ENCODE results near the gene CEACAM16. TPM values are rescaled to one million over a fixed set of nuclear protein-coding genes. Genes with fewer than 3 reads are reported as not detected.

The CEACAM16 gene
- total and polyA plus RNA-seq, 9 of the 15 experiments (the other 6 are each of a cell fraction or from before 2014, with no cell fraction given) = not detected

DNA sequence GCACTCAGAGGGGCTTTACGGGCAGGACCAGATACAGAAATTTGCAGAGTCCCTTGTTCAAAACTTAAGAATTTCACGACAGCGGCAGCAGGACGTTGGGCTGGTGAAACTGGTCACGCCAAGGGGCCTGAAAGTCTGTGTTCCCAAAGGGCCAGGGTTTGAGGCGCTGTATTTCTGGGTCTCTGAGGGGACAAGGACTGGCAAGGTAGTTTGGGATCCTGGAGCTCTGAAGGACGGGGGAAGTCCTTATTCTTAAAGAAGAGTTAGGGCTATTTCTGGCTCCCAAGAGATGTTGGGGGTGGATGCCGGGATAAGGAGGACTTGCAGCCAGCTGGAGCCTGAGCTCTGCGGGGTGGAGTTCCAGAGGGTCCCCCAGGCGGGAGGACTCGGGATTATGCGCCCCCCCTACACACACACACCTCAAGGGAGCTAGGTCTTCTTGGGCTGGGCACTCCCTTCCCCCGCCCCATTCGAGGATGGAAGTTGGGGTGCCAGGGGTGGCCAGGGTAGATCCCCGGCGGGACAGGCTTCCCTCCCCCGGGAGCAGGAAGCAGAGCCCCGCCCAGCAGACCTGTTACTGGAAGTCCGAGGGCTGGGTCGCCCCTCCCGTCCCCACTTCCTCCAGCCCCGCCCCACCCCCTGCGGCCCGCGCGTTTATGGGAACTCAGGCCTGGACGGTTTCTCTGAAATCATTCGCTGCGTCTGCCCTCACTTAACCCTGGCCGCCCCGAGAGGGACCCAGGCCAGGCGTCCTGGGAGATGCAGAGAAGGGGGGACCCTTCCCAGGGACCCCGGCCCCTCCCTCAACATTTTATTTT lies 55.2 kb downstream of the CEACAM16 start (continued):
- TF ChIP-seq ZBTB40 (IDR thresholded peaks at IDR 0.05) (peak; percentile 50; the same call in 1 of the 2 replicates), ZBTB40 (CRISPR knock-in tag; IDR thresholded peaks at IDR 0.05) (no peak), ZNF589 (CRISPR knock-in tag; IDR thresholded peaks at IDR 0.05; ENCODE audit: low read depth) (no peak; the same call in 1 of the 2 replicates), MAZ (CRISPR knock-in tag; conservative IDR thresholded peaks at IDR 0.05 in 1 of 2, IDR thresholded peaks at IDR 0.05 in 1 of 2) (peak; percentile 89 to 91), CHD4 (IDR thresholded peaks at IDR 0.05; ENCODE audit: insufficient read depth, insufficient replicate concordance, low read depth, low read length, poor library complexity, severe bottlenecking) (peak; percentile 23), RBM39 (optimal IDR thresholded peaks at IDR 0.05; ENCODE audit: low read depth, low read length) (no peak), POLR2G (IDR thresholded peaks at IDR 0.05; ENCODE audit: low read depth, low read length) (peak; percentile 69), ZBTB7A (IDR thresholded peaks at IDR 0.05; ENCODE audit: borderline replicate concordance, control insufficient read depth, low read depth, low read length) (peak; percentile 73; the same call in 1 of the 2 replicates)
- TF ChIP-seq, protein P1, sequence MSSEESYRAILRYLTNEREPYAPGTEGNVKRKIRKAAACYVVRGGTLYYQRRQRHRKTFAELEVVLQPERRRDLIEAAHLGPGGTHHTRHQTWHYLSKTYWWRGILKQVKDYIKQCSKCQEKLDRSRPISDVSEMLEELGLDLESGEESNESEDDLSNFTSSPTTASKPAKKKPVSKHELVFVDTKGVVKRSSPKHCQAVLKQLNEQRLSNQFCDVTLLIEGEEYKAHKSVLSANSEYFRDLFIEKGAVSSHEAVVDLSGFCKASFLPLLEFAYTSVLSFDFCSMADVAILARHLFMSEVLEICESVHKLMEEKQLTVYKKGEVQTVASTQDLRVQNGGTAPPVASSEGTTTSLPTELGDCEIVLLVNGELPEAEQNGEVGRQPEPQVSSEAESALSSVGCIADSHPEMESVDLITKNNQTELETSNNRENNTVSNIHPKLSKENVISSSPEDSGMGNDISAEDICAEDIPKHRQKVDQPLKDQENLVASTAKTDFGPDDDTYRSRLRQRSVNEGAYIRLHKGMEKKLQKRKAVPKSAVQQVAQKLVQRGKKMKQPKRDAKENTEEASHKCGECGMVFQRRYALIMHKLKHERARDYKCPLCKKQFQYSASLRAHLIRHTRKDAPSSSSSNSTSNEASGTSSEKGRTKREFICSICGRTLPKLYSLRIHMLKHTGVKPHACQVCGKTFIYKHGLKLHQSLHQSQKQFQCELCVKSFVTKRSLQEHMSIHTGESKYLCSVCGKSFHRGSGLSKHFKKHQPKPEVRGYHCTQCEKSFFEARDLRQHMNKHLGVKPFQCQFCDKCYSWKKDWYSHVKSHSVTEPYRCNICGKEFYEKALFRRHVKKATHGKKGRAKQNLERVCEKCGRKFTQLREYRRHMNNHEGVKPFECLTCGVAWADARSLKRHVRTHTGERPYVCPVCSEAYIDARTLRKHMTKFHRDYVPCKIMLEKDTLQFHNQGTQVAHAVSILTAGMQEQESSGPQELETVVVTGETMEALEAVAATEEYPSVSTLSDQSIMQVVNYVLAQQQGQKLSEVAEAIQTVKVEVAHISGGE (CRISPR knock-in tag; IDR thresholded peaks at IDR 0.05) = peak in 1 of 3 experiments; percentile 55; a peak in 1 of 6 replicates
